PC-3 (cell line): ENCODE measurements around the gene CSTF2T. TPM values are rescaled to one million over a fixed set of nuclear protein-coding genes. Genes with fewer than 3 reads are reported as not detected.

Source experiments
- ATAC-seq: fragments of 200-7000 bp; cut with Tn5 transposase; 2 replicates; pipeline ENCODE4 v1.9.1; 2020; ENCODE audit warnings: mild to moderate bottlenecking, moderate library complexity
- BruUV-seq: library from RNA; stranded (reverse); fragments of 400-500 nt; replicated peaks from 2 replicates; lab custom pipeline; 2021; lab: Mats Ljungman, UMichigan
- CTCF ChIA-PET: fragments of 300-600 bp; sonication (Branson Sonifier 250); formaldehyde crosslinking; loops from one replicate; lab custom pipeline; 2022; ENCODE audit warnings: antibody characterized with exemption; lab: Charles Lee
- POLR2A ChIA-PET: fragments of 300-600 bp; sonication (Branson Sonifier 250); formaldehyde crosslinking; loops from one replicate; lab custom pipeline; 2022; ENCODE audit warnings: antibody characterized with exemption; ENCODE audit not compliant: unreplicated experiment; lab: Charles Lee
- DNase-seq: peaks from one replicate; pipeline ENCODE4 v3.0.0-alpha.2; 2015
- H2AFZ ChIP-seq: fragments of 300-600 bp; sonication (generic); 2 replicates; pipeline ENCODE4 v1.6.0; 2016; ENCODE audit warnings: antibody characterized with exemption, low read length
- H3F3A ChIP-seq: fragments of 300-600 bp; sonication (generic); one replicate; pipeline ENCODE4 v1.6.0; 2017; ENCODE audit warnings: antibody characterized with exemption, low read length, control low read depth, mild to moderate bottlenecking; ENCODE audit not compliant: unreplicated experiment
- H3K27ac ChIP-seq: fragments of 300-600 bp; sonication (generic); 2 replicates; pipeline ENCODE4 v1.5.1; 2016; ENCODE audit warnings: mild to moderate bottlenecking, low read length
- H3K27me3 ChIP-seq: fragments of 300-600 bp; sonication (generic); 2 replicates; pipeline ENCODE4 v1.6.1; 2016; ENCODE audit warnings: low read length, mixed read lengths
- H3K36me3 ChIP-seq: fragments of 300-600 bp; sonication (generic); 2 replicates; pipeline ENCODE4 v1.6.1; 2016; ENCODE audit warnings: low read depth, mixed run types, low read length, mixed read lengths
- H3K4me1 ChIP-seq: fragments of 300-600 bp; sonication (generic); 2 replicates; pipeline ENCODE4 v1.5.1; 2016; ENCODE audit warnings: low read length; ENCODE audit not compliant: insufficient read depth
- H3K4me2 ChIP-seq: fragments of 300-600 bp; sonication (generic); 2 replicates; pipeline ENCODE4 v1.6.0; 2016; ENCODE audit warnings: low read length
- H3K4me3 ChIP-seq: fragments of 300-600 bp; sonication (generic); 2 replicates; pipeline ENCODE4 v1.5.1; 2016; ENCODE audit warnings: mild to moderate bottlenecking, low read length, mixed read lengths
- H3K79me2 ChIP-seq: fragments of 300-600 bp; sonication (generic); 2 replicates; pipeline ENCODE4 v1.6.1; 2017; ENCODE audit warnings: low read length, mixed read lengths
- H3K9ac ChIP-seq: fragments of 300-600 bp; sonication (generic); 2 replicates; pipeline ENCODE4 v1.6.0; 2016; ENCODE audit warnings: mild to moderate bottlenecking, low read length
- H3K9me2 ChIP-seq: fragments of 300-600 bp; sonication (generic); replicated peaks from 2 replicates; pipeline ENCODE4 v1.6.1; 2016; ENCODE audit warnings: mixed run types, low read length, mixed read lengths
- H3K9me3 ChIP-seq: fragments of 300-600 bp; sonication (generic); 2 replicates; pipeline ENCODE4 v1.6.1; 2016; ENCODE audit warnings: low read length, mixed read lengths
- H4K20me1 ChIP-seq: fragments of 300-600 bp; sonication (generic); 2 replicates; pipeline ENCODE4 v1.6.1; 2016; ENCODE audit warnings: low read length, mixed read lengths
- EZH2 ChIP-seq: fragments of 300-600 bp; sonication (generic); IDR thresholded peaks from one replicate; pipeline ENCODE4 v1.6.1; 2017; ENCODE audit warnings: antibody characterized with exemption, mild to moderate bottlenecking, low read length; ENCODE audit not compliant: unreplicated experiment
- EZH2phosphoT487 ChIP-seq: fragments of 300-600 bp; sonication (generic); IDR thresholded peaks from 2 replicates; pipeline ENCODE4 v1.6.1; 2018; ENCODE audit warnings: mild to moderate bottlenecking, antibody characterized with exemption, low read length, borderline replicate concordance
- intact Hi-C: fragments of 100-400 bp; cut with micrococcal nuclease; formaldehyde crosslinking; loops from 2 replicates; pipeline ENCODE4 v1.9.0; 2023
- total RNA-seq: library from RNA; depleted of rRNA; stranded (reverse); fragments of >200 nt; gene quantifications from 2 replicates; pipeline ENCODE4 v1.2.3, GENCODE V29; 2014
- TF ChIP-seq, protein P1 (sequence below): fragments of 300-600 bp; sonication (generic); conservative IDR thresholded peaks from 2 replicates; pipeline ENCODE4 v1.5.1; 2017; ENCODE audit warnings: antibody characterized with exemption, low read depth, mild to moderate bottlenecking, low read length

CSTF2T gene
- total RNA-seq, 1 experiment from 2014 or later, result 45.2 TPM

- no peaks in the 10 kb centered on the region for H3K79me2 ChIP-seq
- ChIA-PET POLR2A (no interaction called here), CTCF (no interaction called here)
- no peaks in the 10 kb centered on the region for H3F3A ChIP-seq
- H4K20me1 ChIP-seq, result no peaks in the 10 kb centered on the region
- no peak overlapping the region for H3K4me2 ChIP-seq
- no peak overlapping the region for H2AFZ ChIP-seq
- no TSS peak for BruUV-seq
- ATAC-seq, result no peak
- intact Hi-C loops, result no loop called here
- H3K27me3 ChIP-seq, result no peaks in the 10 kb centered on the region
- H3K4me1 ChIP-seq, result peaks cover 9% of the 10 kb centered on the region; the same call in 1 of the 2 replicates
- no peaks in the 10 kb centered on the region for H3K36me3 ChIP-seq
- peaks cover 4% of the 10 kb centered on the region; the same call in 1 of the 2 replicates for H3K9me2 ChIP-seq
- DNase-seq, result no peak
- H3K9me3 ChIP-seq, result no peaks in the 10 kb centered on the region
- no peak overlapping the region for H3K9ac ChIP-seq
- H3K4me3 ChIP-seq, result no peak overlapping the region
- TF ChIP-seq EZH2 (no peak), EZH2phosphoT487 (no peak)
- TF ChIP-seq, protein P1, sequence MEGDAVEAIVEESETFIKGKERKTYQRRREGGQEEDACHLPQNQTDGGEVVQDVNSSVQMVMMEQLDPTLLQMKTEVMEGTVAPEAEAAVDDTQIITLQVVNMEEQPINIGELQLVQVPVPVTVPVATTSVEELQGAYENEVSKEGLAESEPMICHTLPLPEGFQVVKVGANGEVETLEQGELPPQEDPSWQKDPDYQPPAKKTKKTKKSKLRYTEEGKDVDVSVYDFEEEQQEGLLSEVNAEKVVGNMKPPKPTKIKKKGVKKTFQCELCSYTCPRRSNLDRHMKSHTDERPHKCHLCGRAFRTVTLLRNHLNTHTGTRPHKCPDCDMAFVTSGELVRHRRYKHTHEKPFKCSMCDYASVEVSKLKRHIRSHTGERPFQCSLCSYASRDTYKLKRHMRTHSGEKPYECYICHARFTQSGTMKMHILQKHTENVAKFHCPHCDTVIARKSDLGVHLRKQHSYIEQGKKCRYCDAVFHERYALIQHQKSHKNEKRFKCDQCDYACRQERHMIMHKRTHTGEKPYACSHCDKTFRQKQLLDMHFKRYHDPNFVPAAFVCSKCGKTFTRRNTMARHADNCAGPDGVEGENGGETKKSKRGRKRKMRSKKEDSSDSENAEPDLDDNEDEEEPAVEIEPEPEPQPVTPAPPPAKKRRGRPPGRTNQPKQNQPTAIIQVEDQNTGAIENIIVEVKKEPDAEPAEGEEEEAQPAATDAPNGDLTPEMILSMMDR, result no peak
- H3K27ac ChIP-seq, result no peak overlapping the region
These were observed 41.4 kb downstream of the CSTF2T start for GRCh38 chr10:51658000-51658399.

- Histone ChIP-seq H3K9ac (no peak overlapping the region), H3K27ac (no peak overlapping the region), H3K4me1 (peaks cover 9% of the 10 kb centered on the region; the same call in 1 of the 2 replicates), H3K9me2 (peaks cover 4% of the 10 kb centered on the region; the same call in 1 of the 2 replicates), H3K36me3 (no peaks in the 10 kb centered on the region), H3K4me2 (no peak overlapping the region), H3K79me2 (no peaks in the 10 kb centered on the region), H3K27me3 (no peaks in the 10 kb centered on the region), H4K20me1 (no peaks in the 10 kb centered on the region), H3K4me3 (no peak overlapping the region), H3K9me3 (no peaks in the 10 kb centered on the region), H2AFZ (no peak overlapping the region), H3F3A (no peaks in the 10 kb centered on the region)
- ATAC-seq (no peak), DNase-seq (no peak)
- POLR2A ChIA-PET, result no interaction called here
- TF ChIP-seq, protein P1, result no peak
- TF ChIP-seq EZH2phosphoT487, result no peak
- no peak for TF ChIP-seq EZH2
- intact Hi-C loops, result no loop called here
- CTCF ChIA-PET, result no interaction called here
- BruUV-seq, result no TSS peak
These were observed 42.9 kb downstream of the CSTF2T start for GRCh38 chr10:51656503-51656902.

DNA sequence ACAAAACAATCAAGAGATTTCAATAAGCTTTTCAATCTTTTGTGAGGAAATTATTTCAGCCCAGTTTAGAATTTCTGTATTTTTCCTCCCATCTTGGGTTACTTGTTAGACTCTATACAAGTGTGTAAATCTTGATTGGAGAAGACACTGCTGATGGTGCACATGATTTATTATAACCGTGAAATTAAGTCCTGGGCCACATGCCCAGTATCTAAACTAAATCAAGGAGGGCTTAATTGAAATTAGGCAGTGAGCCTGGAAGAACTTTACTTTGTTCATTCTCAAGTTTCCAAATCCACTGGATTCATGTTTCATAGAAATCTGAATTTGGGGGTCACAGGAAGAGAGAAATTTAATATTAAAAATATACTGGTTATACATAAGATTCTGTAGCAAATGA lies 44.5 kb downstream of the CSTF2T start:
- CTCF ChIA-PET, result no interaction called here
- intact Hi-C loops, result no loop called here
- POLR2A ChIA-PET, result no interaction called here

More for the DNA sequence above, 44.5 kb downstream of the CSTF2T start:
- peaks cover 9% of the 10 kb centered on the region; the same call in 1 of the 2 replicates for H3K4me1 ChIP-seq
- H2AFZ ChIP-seq, result no peak overlapping the region
- no peak overlapping the region for H3K4me3 ChIP-seq
- H3F3A ChIP-seq, result no peaks in the 10 kb centered on the region
- no peaks in the 10 kb centered on the region for H4K20me1 ChIP-seq
- no peaks in the 10 kb centered on the region for H3K27me3 ChIP-seq
- DNase-seq (no peak), ATAC-seq (no peak)
- H3K79me2 ChIP-seq, result no peaks in the 10 kb centered on the region
- no peaks in the 10 kb centered on the region for H3K9me3 ChIP-seq
- no peak overlapping the region for H3K27ac ChIP-seq
- H3K36me3 ChIP-seq, result no peaks in the 10 kb centered on the region
- TF ChIP-seq, protein P1, result no peak
- no peak for TF ChIP-seq EZH2
- no peak for TF ChIP-seq EZH2phosphoT487
- peaks cover 4% of the 10 kb centered on the region; the same call in 1 of the 2 replicates for H3K9me2 ChIP-seq
- no TSS peak for BruUV-seq
- H3K4me2 ChIP-seq, result no peak overlapping the region
- H3K9ac ChIP-seq, result no peak overlapping the region
